ENCODE results near the gene CHRNA5. TPM values are rescaled to one million over a fixed set of nuclear protein-coding genes. Genes with fewer than 3 reads are reported as not detected.

Gene CHRNA5
- total RNA-seq, 4 donors from 2014 or later: 0.33 TPM; not detected in 3

- H3K4me1 ChIP-seq: peaks cover 9% of the 10 kb centered on the region in 2 donors
- no peak overlapping the region for H3K27ac ChIP-seq
- peak in 1 of 2 donors; percentile 6 for DNase-seq
- intact Hi-C loops (cut with DNase I): no loop called here
- 3 to 5% methylated on average over 19 of the region's 19 CpGs for WGBS, 2 donors
- H3K4me3 ChIP-seq (replicated peaks in 1 of 3): peak overlapping the region; percentile 26 to 43 (median 33)
- H3K9me3 ChIP-seq: no peaks in the 10 kb centered on the region
- no peaks in the 10 kb centered on the region for H3K36me3 ChIP-seq
- TF ChIP-seq, protein P1, sequence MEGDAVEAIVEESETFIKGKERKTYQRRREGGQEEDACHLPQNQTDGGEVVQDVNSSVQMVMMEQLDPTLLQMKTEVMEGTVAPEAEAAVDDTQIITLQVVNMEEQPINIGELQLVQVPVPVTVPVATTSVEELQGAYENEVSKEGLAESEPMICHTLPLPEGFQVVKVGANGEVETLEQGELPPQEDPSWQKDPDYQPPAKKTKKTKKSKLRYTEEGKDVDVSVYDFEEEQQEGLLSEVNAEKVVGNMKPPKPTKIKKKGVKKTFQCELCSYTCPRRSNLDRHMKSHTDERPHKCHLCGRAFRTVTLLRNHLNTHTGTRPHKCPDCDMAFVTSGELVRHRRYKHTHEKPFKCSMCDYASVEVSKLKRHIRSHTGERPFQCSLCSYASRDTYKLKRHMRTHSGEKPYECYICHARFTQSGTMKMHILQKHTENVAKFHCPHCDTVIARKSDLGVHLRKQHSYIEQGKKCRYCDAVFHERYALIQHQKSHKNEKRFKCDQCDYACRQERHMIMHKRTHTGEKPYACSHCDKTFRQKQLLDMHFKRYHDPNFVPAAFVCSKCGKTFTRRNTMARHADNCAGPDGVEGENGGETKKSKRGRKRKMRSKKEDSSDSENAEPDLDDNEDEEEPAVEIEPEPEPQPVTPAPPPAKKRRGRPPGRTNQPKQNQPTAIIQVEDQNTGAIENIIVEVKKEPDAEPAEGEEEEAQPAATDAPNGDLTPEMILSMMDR (IDR thresholded peaks at IDR 0.05): peak in 1 of 6 experiments; percentile 10
- no peak for TF ChIP-seq POLR2A (IDR thresholded peaks at IDR 0.05)
- H3K27me3 ChIP-seq: peaks cover 4% of the 10 kb centered on the region
These were observed 843 bp downstream of the CHRNA5 start for GRCh38 chr15:78565951-78566774.

DNA sequence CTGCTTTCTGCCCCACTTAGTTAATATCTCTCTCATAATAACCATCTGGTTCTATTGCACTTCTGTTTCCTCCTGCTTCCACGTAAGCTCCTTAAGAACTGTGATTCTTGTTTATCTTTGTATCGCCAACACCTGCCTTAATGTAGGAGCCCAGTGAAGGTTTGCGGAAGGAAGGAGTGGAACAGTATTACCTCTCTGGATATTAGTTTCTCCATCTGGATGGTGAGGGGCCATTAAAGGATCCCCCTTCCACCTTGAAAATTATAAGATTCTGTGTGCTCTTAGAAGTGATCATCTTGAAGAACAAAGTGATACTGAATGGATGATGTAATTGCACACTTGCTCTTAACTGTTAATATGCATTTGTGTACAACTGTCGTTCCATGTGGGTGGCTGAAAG is 2.2 kb downstream of the CHRNA5 start:
- Histone ChIP-seq H3K9me3 (no peaks in the 10 kb centered on the region), H3K4me1 (peaks cover 9% of the 10 kb centered on the region in 2 donors), H3K4me3 (replicated peaks in 1 of 3) (no peak overlapping the region), H3K27me3 (peaks cover 4% of the 10 kb centered on the region), H3K27ac (no peak overlapping the region), H3K36me3 (no peaks in the 10 kb centered on the region)
- DNase-seq: no peak
- intact Hi-C loops (cut with DNase I): no loop called here
- no peak for TF ChIP-seq POLR2A (IDR thresholded peaks at IDR 0.05)
- TF ChIP-seq, protein P1 (IDR thresholded peaks at IDR 0.05): no peak
- WGBS, 2 donors: 86% methylated on average over 4 of the region's 4 CpGs

DNA sequence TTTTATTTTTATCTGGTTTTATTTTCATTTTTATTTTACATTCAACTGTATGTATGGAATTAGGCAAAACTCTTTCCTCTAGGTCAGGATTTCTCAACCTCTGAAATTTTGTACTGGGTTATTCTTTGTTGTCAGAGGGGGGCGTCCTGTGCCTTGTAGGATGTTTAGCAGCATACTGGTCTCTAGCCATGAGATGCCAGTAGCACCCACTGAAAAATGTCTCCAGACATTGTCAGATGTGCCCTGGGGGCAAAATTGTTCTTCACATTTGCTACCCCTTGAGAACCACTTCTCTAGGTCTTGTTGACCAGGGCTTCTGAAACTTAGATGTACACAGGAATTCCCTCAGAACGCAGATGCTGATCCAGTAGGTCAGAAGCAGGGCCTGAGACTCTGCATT is 5.4 kb downstream of the CHRNA5 start:
- H3K4me3 ChIP-seq (replicated peaks in 1 of 3): no peak overlapping the region
- H3K4me1 ChIP-seq: peaks cover 9% of the 10 kb centered on the region in 2 donors
- 79 to 82% methylated on average over 2 of the region's 2 CpGs for WGBS, 2 donors
- no peak overlapping the region for H3K27ac ChIP-seq
- no peaks in the 10 kb centered on the region for H3K9me3 ChIP-seq
- H3K27me3 ChIP-seq: peaks cover 4% of the 10 kb centered on the region
- H3K36me3 ChIP-seq: no peaks in the 10 kb centered on the region
- DNase-seq: no peak
- intact Hi-C loops (cut with DNase I): no loop called here
- TF ChIP-seq POLR2A (IDR thresholded peaks at IDR 0.05): no peak
- TF ChIP-seq, protein P1 (IDR thresholded peaks at IDR 0.05): no peak

GRCh38 chr15:78571382-78571781 is 6.1 kb downstream of the CHRNA5 start:
- Histone ChIP-seq H3K36me3 (no peaks in the 10 kb centered on the region), H3K27ac (no peak overlapping the region), H3K27me3 (peaks cover 4% of the 10 kb centered on the region), H3K4me3 (replicated peaks in 1 of 3) (no peak overlapping the region), H3K4me1 (peaks cover 3 to 4% of the 10 kb centered on the region in 2 donors), H3K9me3 (no peaks in the 10 kb centered on the region)
- intact Hi-C loops (cut with DNase I): no loop called here
- DNase-seq: no peak
- 88 to 90% methylated on average over 4 of the region's 4 CpGs for WGBS, 2 donors
- TF ChIP-seq POLR2A (IDR thresholded peaks at IDR 0.05): no peak
- TF ChIP-seq, protein P1 (IDR thresholded peaks at IDR 0.05): no peak

- DNase-seq: no peak
- TF ChIP-seq, protein P1 (IDR thresholded peaks at IDR 0.05): no peak
- no peak for TF ChIP-seq POLR2A (IDR thresholded peaks at IDR 0.05)
- Histone ChIP-seq H3K27ac (no peak overlapping the region), H3K4me1 (no peaks in the 10 kb centered on the region), H3K27me3 (peaks cover 4% of the 10 kb centered on the region), H3K4me3 (replicated peaks in 1 of 3) (no peak overlapping the region), H3K9me3 (no peaks in the 10 kb centered on the region), H3K36me3 (no peaks in the 10 kb centered on the region)
- intact Hi-C loops (cut with DNase I): no loop called here
- WGBS, 2 donors: 73 to 81% methylated on average over 4 of the region's 4 CpGs
These were observed 8.1 kb downstream of the CHRNA5 start for GRCh38 chr15:78573416-78573815.
